ENCODE results near the gene SPECC1. TPM values are rescaled to one million over a fixed set of nuclear protein-coding genes. Genes with fewer than 3 reads are reported as not detected.

The SPECC1 gene
- total RNA-seq, 6 donors from 2014 or later, result 21.8 to 65.0 (median 33.9) TPM

GRCh38 chr17:20040216-20040615 is 31.1 kb downstream of the SPECC1 start:
- ATAC-seq (ENCODE audit: low FRiP score in 2 of 2) (no peak), DNase-seq (no peak)
- TF ChIP-seq POLR2AphosphoS5 (IDR thresholded peaks at IDR 0.05) (no peak), CTCF (IDR thresholded peaks at IDR 0.05) (no peak), POLR2A (IDR thresholded peaks at IDR 0.05) (no peak), EP300 (IDR thresholded peaks at IDR 0.05) (no peak)

GRCh38 chr17:20043021-20043420 is 33.9 kb downstream of the SPECC1 start:
- Histone ChIP-seq H3K4me1 (no peaks in the 10 kb centered on the region), H3K4me3 (no peak overlapping the region), H3K9me3 (no peaks in the 10 kb centered on the region), H3K27ac (no peak overlapping the region), H3K36me3 (no peaks in the 10 kb centered on the region), H3K27me3 (no peaks in the 10 kb centered on the region)
- no peak for TF ChIP-seq CTCF (IDR thresholded peaks at IDR 0.05)
- TF ChIP-seq POLR2AphosphoS5 (IDR thresholded peaks at IDR 0.05), result no peak
- no peak for TF ChIP-seq EP300 (IDR thresholded peaks at IDR 0.05)
- no peak for TF ChIP-seq POLR2A (IDR thresholded peaks at IDR 0.05)
- no peak for DNase-seq
- WGBS, 2 donors, result 70 to 78% methylated on average over 3 of the region's 3 CpGs
- no peak for ATAC-seq (ENCODE audit: low FRiP score in 2 of 2)

More at GRCh38 chr17:20040216-20040615, 31.1 kb downstream of the SPECC1 start:
- Histone ChIP-seq H3K36me3 (no peaks in the 10 kb centered on the region), H3K27me3 (no peaks in the 10 kb centered on the region), H3K27ac (no peak overlapping the region), H3K4me3 (no peak overlapping the region), H3K9me3 (no peaks in the 10 kb centered on the region), H3K4me1 (no peaks in the 10 kb centered on the region)

GRCh38 chr17:20045476-20045875 is 36.3 kb downstream of the SPECC1 start:
- no peak for DNase-seq
- Histone ChIP-seq H3K36me3 (no peaks in the 10 kb centered on the region), H3K9me3 (no peaks in the 10 kb centered on the region), H3K4me1 (no peaks in the 10 kb centered on the region), H3K4me3 (no peak overlapping the region), H3K27ac (no peak overlapping the region), H3K27me3 (no peaks in the 10 kb centered on the region)
- ATAC-seq (ENCODE audit: low FRiP score in 2 of 2), result no peak
- no peak for TF ChIP-seq CTCF (IDR thresholded peaks at IDR 0.05)
- no peak for TF ChIP-seq POLR2AphosphoS5 (IDR thresholded peaks at IDR 0.05)
- TF ChIP-seq POLR2A (IDR thresholded peaks at IDR 0.05), result no peak
- no peak for TF ChIP-seq EP300 (IDR thresholded peaks at IDR 0.05)
- 57 to 63% methylated on average over 1 of the region's 1 CpG for WGBS, 2 donors

- H3K27me3 ChIP-seq, result no peaks in the 10 kb centered on the region
- no peaks in the 10 kb centered on the region for H3K36me3 ChIP-seq
- DNase-seq, result no peak
- H3K9me3 ChIP-seq, result no peaks in the 10 kb centered on the region
- H3K4me1 ChIP-seq, result no peaks in the 10 kb centered on the region
- 72 to 79% methylated on average over 8 of the region's 8 CpGs for WGBS, 2 donors
- no peak for ATAC-seq (ENCODE audit: low FRiP score in 2 of 2)
- no peak overlapping the region for H3K27ac ChIP-seq
- no peak overlapping the region for H3K4me3 ChIP-seq
- TF ChIP-seq EP300 (IDR thresholded peaks at IDR 0.05) (no peak), POLR2AphosphoS5 (IDR thresholded peaks at IDR 0.05) (no peak), CTCF (IDR thresholded peaks at IDR 0.05) (no peak)
Measured at GRCh38 chr17:20046629-20047028, 37.5 kb downstream of the SPECC1 start.

GRCh38 chr17:20051624-20052023 is 42.5 kb downstream of the SPECC1 start:
- no peak for ATAC-seq (ENCODE audit: low FRiP score in 2 of 2)
- Histone ChIP-seq H3K36me3 (no peaks in the 10 kb centered on the region), H3K27ac (no peak overlapping the region), H3K4me1 (no peaks in the 10 kb centered on the region), H3K9me3 (no peaks in the 10 kb centered on the region), H3K4me3 (no peak overlapping the region), H3K27me3 (no peaks in the 10 kb centered on the region)
- 92 to 93% methylated on average over 2 of the region's 2 CpGs for WGBS, 2 donors
- no peak for TF ChIP-seq CTCF (IDR thresholded peaks at IDR 0.05)
- TF ChIP-seq EP300 (IDR thresholded peaks at IDR 0.05), result no peak
- TF ChIP-seq POLR2A (IDR thresholded peaks at IDR 0.05), result no peak
- no peak for TF ChIP-seq POLR2AphosphoS5 (IDR thresholded peaks at IDR 0.05)
- DNase-seq, result no peak
